ENCODE results near the gene ZNF701.

- TF ChIP-seq CTCF (conservative IDR thresholded peaks at IDR 0.05; ENCODE audit: low read depth, low read length): no peak
- TF ChIP-seq EZH2 (IDR thresholded peaks at IDR 0.05; ENCODE audit: borderline replicate concordance, low read depth, low read length, poor library complexity, severe bottlenecking): no peak
Observed at GRCh38 chr19:52626915-52627314, 56.8 kb downstream of the ZNF701 start.

Data from A673 (cell line).